Measurements from ENCODE around the gene MYO1A. TPM values are rescaled to one million over a fixed set of nuclear protein-coding genes. Genes with fewer than 3 reads are reported as not detected.
A peak's percentile ranks its signal among the peaks of the same experiment; 100 is the strongest.

Gene MYO1A
- total RNA-seq, 1 experiment from 2014 or later: 0.26 TPM

DNA sequence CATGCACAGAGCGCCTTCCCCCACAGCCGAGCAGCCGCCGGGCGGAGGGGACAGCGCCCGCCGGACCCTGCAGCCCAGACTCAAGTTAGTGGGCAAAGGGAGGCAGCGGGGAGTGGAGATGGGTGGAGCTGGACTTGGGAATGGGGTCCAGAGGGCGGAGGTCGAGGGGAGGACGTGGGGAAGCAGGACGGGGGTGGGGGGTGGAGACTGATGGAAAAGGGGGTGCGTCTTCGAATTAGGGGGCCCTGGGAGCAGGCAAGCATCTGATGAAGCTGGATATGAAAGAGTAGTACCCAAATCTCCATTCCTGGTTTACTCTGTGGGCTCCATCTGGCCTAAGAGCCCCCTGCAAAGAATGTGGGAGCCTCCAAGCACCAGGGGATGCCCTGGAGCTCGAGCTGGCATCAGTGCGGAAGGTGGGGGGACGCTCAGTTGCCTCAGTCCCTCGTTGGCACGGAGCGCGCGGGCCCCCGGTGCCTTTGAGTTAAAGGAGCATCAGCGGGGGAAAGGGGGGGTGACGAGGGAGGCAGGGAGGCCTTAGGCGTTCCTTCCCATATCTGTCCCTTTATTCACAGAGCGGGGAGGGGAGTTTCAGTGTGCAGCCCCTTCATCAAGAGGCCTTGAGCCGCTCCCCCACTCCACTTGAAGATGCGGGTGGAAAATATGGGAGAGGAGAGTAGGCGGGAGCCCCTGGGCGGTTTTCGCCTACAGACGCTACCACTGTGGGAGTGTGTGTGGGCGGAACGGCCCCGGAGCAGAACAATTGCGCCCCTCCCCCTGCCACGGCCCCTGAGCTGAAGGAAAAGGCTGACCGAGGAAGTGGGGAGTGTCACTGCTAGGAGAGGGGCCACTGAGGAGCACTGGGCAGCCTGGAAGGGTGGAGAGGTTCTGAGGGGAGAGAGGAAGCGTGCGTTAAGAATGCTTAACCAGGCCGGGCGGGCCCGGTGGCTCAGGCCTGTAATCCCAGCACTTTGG lies 39.6 kb upstream of the MYO1A start:
- peaks cover 54 to 62% of the 10 kb centered on the region in 2 experiments for H3K4me1 Mint-ChIP-seq
- no peaks in the 10 kb centered on the region; the same call in 1 of the 2 replicates for H3K4me1 ChIP-seq (ENCODE audit: insufficient read depth, low read length)

More for the DNA sequence above, 39.6 kb upstream of the MYO1A start:
- Histone ChIP-seq H3K14ac (ENCODE audit: insufficient read depth, low read length) (no peak overlapping the region), H3K4me2 (ENCODE audit: insufficient read depth, insufficient read length, low read length) (peak overlapping the region; percentile 56), H2AFZ (ENCODE audit: low read length) (no peak overlapping the region), H4K20me1 (ENCODE audit: control insufficient read depth, insufficient read depth, insufficient read length) (no peaks in the 10 kb centered on the region), H3K79me1 (ENCODE audit: insufficient read depth, low read depth, low read length, poor library complexity, severe bottlenecking) (no peaks in the 10 kb centered on the region), H2BK20ac (ENCODE audit: low read depth, low read length, poor library complexity, severe bottlenecking) (no peak overlapping the region), H3K27me3 (ENCODE audit: insufficient read depth, low read length) (no peaks in the 10 kb centered on the region), H3K9me3 (ENCODE audit: control insufficient read depth, low read depth, low read length) (no peaks in the 10 kb centered on the region), H2BK120ac (ENCODE audit: low read depth, low read length, poor library complexity, severe bottlenecking) (no peak overlapping the region), H4K8ac (replicated peaks; ENCODE audit: insufficient read length, low read depth, low read length) (no peak overlapping the region), H4K5ac (ENCODE audit: insufficient read length, low read depth, low read length) (no peak overlapping the region), H3K4ac (ENCODE audit: low read depth, low read length) (no peak overlapping the region), H2AK5ac (ENCODE audit: insufficient read length, low read length) (no peak overlapping the region), H2BK5ac (ENCODE audit: insufficient read length, low read length) (no peak overlapping the region), H2BK12ac (ENCODE audit: insufficient read length, low read depth, low read length) (no peak overlapping the region), H3K23me2 (ENCODE audit: insufficient read length, low read depth, low read length, poor library complexity, severe bottlenecking) (peaks cover 9% of the 10 kb centered on the region), H3K79me2 (ENCODE audit: insufficient read depth, low read length) (no peaks in the 10 kb centered on the region; the same call in 1 of the 2 replicates), H3T11ph (ENCODE audit: low read length) (no peak overlapping the region), H3K56ac (ENCODE audit: insufficient read length, low read depth, low read length) (no peak overlapping the region), H3K18ac (ENCODE audit: insufficient read length, low read depth, low read length) (no peak overlapping the region), H3K27ac (ENCODE audit: insufficient read length, low read depth, low read length) (no peak overlapping the region), H2BK15ac (ENCODE audit: low read depth, low read length) (no peak overlapping the region), H4K91ac (ENCODE audit: insufficient read length, low read depth, low read length) (no peak overlapping the region), H3K9ac (ENCODE audit: extremely low read depth, insufficient read length, low read length) (peak overlapping the region; percentile 42), H3K23ac (ENCODE audit: insufficient read length, low read depth, low read length) (no peak overlapping the region)
- WGBS (ENCODE audit: extremely low coverage, insufficient read length, low lambda C conversion rate): no CpG with 5 or more reads among the region's 45 CpGs
- Mint-ChIP-seq H3K36me3 (ENCODE audit: insufficient read depth in 1 of 3, low read depth in 3 of 3) (peaks cover 13 to 44% (median 35%) of the 10 kb centered on the region in 3 experiments), H3K27me3 (ENCODE audit: low read depth) (no peaks in the 10 kb centered on the region), H3K4me3 (peak overlapping the region; percentile 89 to 93), H3K9me3 (no peaks in the 10 kb centered on the region; a peak in 1 of 5 replicates), H3K27ac (peak overlapping the region; percentile 50 to 93 (median 55); a peak in 5 of 7 replicates)
- no peak for DNase-seq
- TF ChIP-seq, protein P1, sequence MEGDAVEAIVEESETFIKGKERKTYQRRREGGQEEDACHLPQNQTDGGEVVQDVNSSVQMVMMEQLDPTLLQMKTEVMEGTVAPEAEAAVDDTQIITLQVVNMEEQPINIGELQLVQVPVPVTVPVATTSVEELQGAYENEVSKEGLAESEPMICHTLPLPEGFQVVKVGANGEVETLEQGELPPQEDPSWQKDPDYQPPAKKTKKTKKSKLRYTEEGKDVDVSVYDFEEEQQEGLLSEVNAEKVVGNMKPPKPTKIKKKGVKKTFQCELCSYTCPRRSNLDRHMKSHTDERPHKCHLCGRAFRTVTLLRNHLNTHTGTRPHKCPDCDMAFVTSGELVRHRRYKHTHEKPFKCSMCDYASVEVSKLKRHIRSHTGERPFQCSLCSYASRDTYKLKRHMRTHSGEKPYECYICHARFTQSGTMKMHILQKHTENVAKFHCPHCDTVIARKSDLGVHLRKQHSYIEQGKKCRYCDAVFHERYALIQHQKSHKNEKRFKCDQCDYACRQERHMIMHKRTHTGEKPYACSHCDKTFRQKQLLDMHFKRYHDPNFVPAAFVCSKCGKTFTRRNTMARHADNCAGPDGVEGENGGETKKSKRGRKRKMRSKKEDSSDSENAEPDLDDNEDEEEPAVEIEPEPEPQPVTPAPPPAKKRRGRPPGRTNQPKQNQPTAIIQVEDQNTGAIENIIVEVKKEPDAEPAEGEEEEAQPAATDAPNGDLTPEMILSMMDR (conservative IDR thresholded peaks at IDR 0.05): no peak

All from H9 (cell line).